Prostate gland (tissue), 2 donors: Measurements from ENCODE around the gene CCSER1.

Experiments
- POLR2A ChIP-seq: fragments of 450-650 bp; IDR thresholded peaks from one replicate; pipeline ENCODE4 v1.6.1; 2016; ENCODE audit warnings: antibody characterized with exemption, mild to moderate bottlenecking
- POLR2AphosphoS5 ChIP-seq: sonication (generic); formaldehyde crosslinking; IDR thresholded peaks from one replicate; pipeline ENCODE4 v1.6.1; 2017; ENCODE audit warnings: antibody characterized with exemption
- TF ChIP-seq, protein P1 (sequence below), 4 experiments: fragments of 200-600 bp in 2 of 4; fragments of 450-650 bp in 2 of 4; sonication (generic) in 2 of 4; IDR thresholded peaks; 1 replicate in 3 of 4; 2 replicates in 1 of 4; pipeline ENCODE4 v1.5.1; 2016 to 2019; ENCODE audit warnings: antibody characterized with exemption in 4 of 4, mild to moderate bottlenecking in 2 of 4, moderate library complexity in 2 of 4

DNA sequence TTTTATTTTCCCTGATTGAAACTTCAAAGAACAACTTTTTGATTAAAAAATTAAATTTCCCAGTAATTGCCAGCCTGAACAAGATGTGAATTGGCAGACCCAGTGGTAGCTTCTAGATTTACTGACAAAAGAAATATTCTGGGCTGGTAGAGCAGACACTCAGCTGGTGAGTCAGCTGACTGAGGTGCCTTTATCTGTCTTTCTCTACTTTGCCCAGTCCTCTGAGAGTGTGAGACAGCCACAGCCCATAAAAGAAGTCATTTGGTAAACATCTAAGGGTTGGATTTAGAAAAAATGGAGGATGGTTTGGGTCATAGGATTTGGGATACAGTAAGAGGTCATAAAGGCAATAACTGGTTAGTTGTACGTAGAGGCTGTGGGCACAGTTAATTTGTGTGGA, 54.5 kb downstream of the CCSER1 start:
- TF ChIP-seq POLR2A (no peak), POLR2AphosphoS5 (no peak)
- TF ChIP-seq, protein P1, sequence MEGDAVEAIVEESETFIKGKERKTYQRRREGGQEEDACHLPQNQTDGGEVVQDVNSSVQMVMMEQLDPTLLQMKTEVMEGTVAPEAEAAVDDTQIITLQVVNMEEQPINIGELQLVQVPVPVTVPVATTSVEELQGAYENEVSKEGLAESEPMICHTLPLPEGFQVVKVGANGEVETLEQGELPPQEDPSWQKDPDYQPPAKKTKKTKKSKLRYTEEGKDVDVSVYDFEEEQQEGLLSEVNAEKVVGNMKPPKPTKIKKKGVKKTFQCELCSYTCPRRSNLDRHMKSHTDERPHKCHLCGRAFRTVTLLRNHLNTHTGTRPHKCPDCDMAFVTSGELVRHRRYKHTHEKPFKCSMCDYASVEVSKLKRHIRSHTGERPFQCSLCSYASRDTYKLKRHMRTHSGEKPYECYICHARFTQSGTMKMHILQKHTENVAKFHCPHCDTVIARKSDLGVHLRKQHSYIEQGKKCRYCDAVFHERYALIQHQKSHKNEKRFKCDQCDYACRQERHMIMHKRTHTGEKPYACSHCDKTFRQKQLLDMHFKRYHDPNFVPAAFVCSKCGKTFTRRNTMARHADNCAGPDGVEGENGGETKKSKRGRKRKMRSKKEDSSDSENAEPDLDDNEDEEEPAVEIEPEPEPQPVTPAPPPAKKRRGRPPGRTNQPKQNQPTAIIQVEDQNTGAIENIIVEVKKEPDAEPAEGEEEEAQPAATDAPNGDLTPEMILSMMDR (IDR thresholded peaks at IDR 0.05): no peak
